Sigmoid colon (tissue), 7 donors: ENCODE results near the gene BTNL8. TPM values are rescaled to one million over a fixed set of nuclear protein-coding genes. Genes with fewer than 3 reads are reported as not detected.

ENCODE experiments used
- DNase-seq: peaks from one replicate; pipeline ENCODE4 v3.0.0-alpha.2; 2019
- H3K27ac ChIP-seq, 4 donors: fragments of 200-600 bp; sonication (generic); one replicate each; pipeline ENCODE4 v1.5.1; 2016 to 2019; ENCODE audit warnings: mild to moderate bottlenecking in 1 of 4
- H3K27me3 ChIP-seq, 3 donors: fragments of 200-600 bp; sonication (generic); one replicate each; pipeline ENCODE4 v1.5.1; 2019; ENCODE audit warnings: mild to moderate bottlenecking in 1 of 3
- H3K36me3 ChIP-seq, 4 donors: fragments of 200-600 bp; sonication (generic); one replicate each; pipeline ENCODE4 v1.5.1; 2016 to 2019
- H3K4me1 ChIP-seq, 4 donors: fragments of 200-600 bp; sonication (generic); one replicate each; pipeline ENCODE4 v1.5.1; 2017 to 2019
- H3K4me3 ChIP-seq, 4 donors: fragments of 200-600 bp; sonication (generic); one replicate each; pipeline ENCODE4 v1.5.1; 2017 to 2019; ENCODE audit warnings: mild to moderate bottlenecking in 2 of 4, moderate library complexity in 1 of 4
- H3K9me3 ChIP-seq, 4 donors: fragments of 200-600 bp in 3 of 4; sonication (generic) in 3 of 4; one replicate each; pipeline versions ENCODE4 v1.5.1 to v1.6.1; 2013 to 2019
- CTCF ChIP-seq, 4 experiments: fragments of 450-650 bp in 3 of 4; fragments of 200-600 bp in 1 of 4; IDR thresholded peaks; one replicate each; pipeline ENCODE4 v1.5.1; 2016 to 2019; ENCODE audit warnings: antibody characterized with exemption in 4 of 4, mild to moderate bottlenecking in 3 of 4, moderate library complexity in 2 of 4
- EP300 ChIP-seq, 4 donors: sonication (generic); formaldehyde crosslinking; IDR thresholded peaks; one replicate each; pipeline ENCODE4 v1.6.1; 2017; ENCODE audit warnings: antibody characterized with exemption in 4 of 4
- POLR2A ChIP-seq, 2 donors: fragments of 450-650 bp; IDR thresholded peaks; one replicate each; pipeline ENCODE4 v1.6.1; 2016; ENCODE audit warnings: antibody characterized with exemption in 2 of 2, mild to moderate bottlenecking in 2 of 2, moderate library complexity in 2 of 2
- POLR2AphosphoS5 ChIP-seq, 4 donors: sonication (generic); formaldehyde crosslinking; IDR thresholded peaks; one replicate each; pipeline ENCODE4 v1.6.1; 2017; ENCODE audit warnings: antibody characterized with exemption in 4 of 4
- WGBS, 2 donors: extraction: QIAGEN DNeasy Blood & Tissue Kit; methylation state at CpG; one replicate each; pipeline ENCODE4 v1.1.7; 2013; 5-methylcytosine and 5-hydroxymethylcytosine counted together
- intact Hi-C: fragments of 100-400 bp; cut with DNase I; formaldehyde crosslinking; loops from one replicate; pipeline ENCODE4 v1.15.1; 2023
- polyA plus RNA-seq, 3 donors: library from polyadenylated mRNA; stranded (reverse); fragments of 200-250 nt; gene quantifications; one replicate each; pipeline ENCODE4 v1.2.3, GENCODE V29; 2013
- total RNA-seq, 4 donors: library from RNA; depleted of rRNA; stranded (reverse); fragments of >200 nt; gene quantifications; one replicate each; pipeline ENCODE4 v1.1.0, GENCODE V29; 2016
- donor health status: healthy with polysubstance abuse.
- donor health status: Bipolar disorder and iron deficiency.
- donor health status: healthy.

BTNL8 gene
- total and polyA plus RNA-seq, 7 donors, result 0.27 to 32.2 (median 15.6) TPM; not detected in 2

- no peak overlapping the region for H3K27ac ChIP-seq
- no peak for TF ChIP-seq POLR2AphosphoS5 (IDR thresholded peaks at IDR 0.05)
- TF ChIP-seq CTCF (IDR thresholded peaks at IDR 0.05), result no peak
- TF ChIP-seq EP300 (IDR thresholded peaks at IDR 0.05), result no peak
- no peak for TF ChIP-seq POLR2A (IDR thresholded peaks at IDR 0.05)
- H3K27me3 ChIP-seq, result no peaks in the 10 kb centered on the region
- peaks cover 0 to 17% (median 5%) of the 10 kb centered on the region in 4 donors for H3K9me3 ChIP-seq
- intact Hi-C loops, result no loop called here
- no peaks in the 10 kb centered on the region for H3K4me1 ChIP-seq
- no peak for DNase-seq
- 80 to 93% methylated on average over 6 of the region's 6 CpGs for WGBS, 2 donors
- H3K4me3 ChIP-seq, result no peak overlapping the region
- H3K36me3 ChIP-seq, result no peaks in the 10 kb centered on the region
Observed at GRCh38 chr5:180938294-180938693, 39.3 kb downstream of the BTNL8 start.

- no peaks in the 10 kb centered on the region for H3K4me1 ChIP-seq
- no peak for DNase-seq
- no peak for TF ChIP-seq EP300 (IDR thresholded peaks at IDR 0.05)
- no peak for TF ChIP-seq POLR2A (IDR thresholded peaks at IDR 0.05)
- no peak for TF ChIP-seq CTCF (IDR thresholded peaks at IDR 0.05)
- TF ChIP-seq POLR2AphosphoS5 (IDR thresholded peaks at IDR 0.05), result no peak
- H3K36me3 ChIP-seq, result no peaks in the 10 kb centered on the region
- no peak overlapping the region for H3K27ac ChIP-seq
- no peaks in the 10 kb centered on the region for H3K27me3 ChIP-seq
- H3K4me3 ChIP-seq, result no peak overlapping the region
- intact Hi-C loops, result no loop called here
- 86 to 88% methylated on average over 6 of the region's 6 CpGs for WGBS, 2 donors
- no peaks in the 10 kb centered on the region for H3K9me3 ChIP-seq
Observed at GRCh38 chr5:180950291-180950949, 51.5 kb downstream of the BTNL8 start.

- TF ChIP-seq EP300 (IDR thresholded peaks at IDR 0.05), result no peak
- TF ChIP-seq CTCF (IDR thresholded peaks at IDR 0.05), result no peak
- TF ChIP-seq POLR2A (IDR thresholded peaks at IDR 0.05), result no peak
- no peak for TF ChIP-seq POLR2AphosphoS5 (IDR thresholded peaks at IDR 0.05)
- intact Hi-C loops, result no loop called here
- 76 to 86% methylated on average over 5 of the region's 5 CpGs for WGBS, 2 donors
Observed at GRCh38 chr5:180959661-180960060, 60.7 kb downstream of the BTNL8 start.

GRCh38 chr5:180960209-180960608 lies 61.2 kb downstream of the BTNL8 start:
- 42 to 82% methylated on average over 3 of the region's 3 CpGs for WGBS, 2 donors
- intact Hi-C loops, result no loop called here
- DNase-seq, result no peak
- Histone ChIP-seq H3K4me1 (no peaks in the 10 kb centered on the region), H3K27ac (no peak overlapping the region), H3K36me3 (no peaks in the 10 kb centered on the region), H3K4me3 (no peak overlapping the region), H3K27me3 (no peaks in the 10 kb centered on the region), H3K9me3 (no peaks in the 10 kb centered on the region)
- TF ChIP-seq POLR2AphosphoS5 (IDR thresholded peaks at IDR 0.05) (no peak), EP300 (IDR thresholded peaks at IDR 0.05) (no peak), CTCF (IDR thresholded peaks at IDR 0.05) (no peak), POLR2A (IDR thresholded peaks at IDR 0.05) (no peak)

More at GRCh38 chr5:180959661-180960060, 60.7 kb downstream of the BTNL8 start:
- no peak for DNase-seq
- Histone ChIP-seq H3K36me3 (no peaks in the 10 kb centered on the region), H3K27me3 (no peaks in the 10 kb centered on the region), H3K4me3 (no peak overlapping the region), H3K9me3 (no peaks in the 10 kb centered on the region), H3K4me1 (no peaks in the 10 kb centered on the region), H3K27ac (no peak overlapping the region)

- Histone ChIP-seq H3K9me3 (no peaks in the 10 kb centered on the region), H3K27ac (no peak overlapping the region), H3K4me1 (no peaks in the 10 kb centered on the region), H3K4me3 (no peak overlapping the region), H3K36me3 (no peaks in the 10 kb centered on the region), H3K27me3 (peaks cover 0 to 6% (median 0%) of the 10 kb centered on the region in 3 donors)
- WGBS, 2 donors, result 93 to 98% methylated on average over 23 of the region's 23 CpGs
- no peak for TF ChIP-seq EP300 (IDR thresholded peaks at IDR 0.05)
- no peak for TF ChIP-seq CTCF (IDR thresholded peaks at IDR 0.05)
- no peak for DNase-seq
- intact Hi-C loops, result no loop called here
Observed at GRCh38 chr5:180969406-180969805, 70.4 kb downstream of the BTNL8 start.
